T-cell (primary cell): ENCODE results near the gene BPI. TPM values are rescaled to one million over a fixed set of nuclear protein-coding genes. Genes with fewer than 3 reads are reported as not detected.

Source experiments
- ATAC-seq, 4 experiments: fragments of 200-7000 bp in 3 of 4; fragments of 150-1000 bp in 1 of 4; cut with Tn5 transposase; replicated peaks in 1 of 4; 1 replicate in 3 of 4; 2 replicates in 1 of 4; pipeline ENCODE4 v1.10.0; 2021; ENCODE audit warnings: moderate library complexity in 3 of 4, mild to moderate bottlenecking in 2 of 4, moderate number of reproducible peaks in 1 of 4
- CTCF ChIA-PET, 2 donors: fragments of 300-600 bp; sonication (Branson Sonifier 250); formaldehyde crosslinking; loops; one replicate each; lab custom pipeline; 2022; ENCODE audit warnings: antibody characterized with exemption in 2 of 2; lab: Charles Lee
- POLR2A ChIA-PET, 2 donors: fragments of 300-600 bp; sonication (Branson Sonifier 250); formaldehyde crosslinking; loops; one replicate each; lab custom pipeline; 2022; ENCODE audit warnings: antibody characterized with exemption in 2 of 2; lab: Charles Lee
- DNase-seq, 35 experiments: peaks; one replicate each; pipeline versions ENCODE4 v3.0.0 to v3.0.0-alpha.2; 2013 to 2023
- H3K27ac ChIP-seq: one replicate; pipeline ENCODE4 v1.5.1; 2013; ENCODE audit warnings: low read length
- H3K27me3 ChIP-seq, 2 experiments: replicated peaks in 1 of 2; 1 replicate in 1 of 2; 2 replicates in 1 of 2; pipeline versions ENCODE4 v1.6.1 to v1.7.0; 2013; ENCODE audit warnings: low read length in 1 of 2, mixed read lengths in 1 of 2; ENCODE audit not compliant: control insufficient read depth in 2 of 2, insufficient read depth in 2 of 2; ENCODE audit errors: extremely low read depth in 1 of 2
- H3K36me3 ChIP-seq, 2 donors: 1 replicate in 1 of 2; 2 replicates in 1 of 2; pipeline versions ENCODE4 v1.6.1 to v1.7.0; 2013; ENCODE audit warnings: low read length in 1 of 2; ENCODE audit not compliant: control insufficient read depth in 2 of 2, insufficient read depth in 1 of 2; ENCODE audit errors: extremely low read depth in 1 of 2
- H3K4me1 ChIP-seq, 2 experiments: 1 replicate in 1 of 2; 2 replicates in 1 of 2; pipeline versions ENCODE4 v1.6.1 to v1.7.0; 2013; ENCODE audit warnings: low read length in 2 of 2, mixed read lengths in 1 of 2; ENCODE audit not compliant: insufficient read depth in 2 of 2, control insufficient read depth in 1 of 2; ENCODE audit errors: extremely low read depth in 1 of 2
- H3K4me3 ChIP-seq, 2 donors: 1 replicate in 1 of 2; 2 replicates in 1 of 2; pipeline versions ENCODE4 v1.5.1 to v1.7.0; 2013; ENCODE audit warnings: mild to moderate bottlenecking in 2 of 2, low read length in 1 of 2, moderate library complexity in 1 of 2; ENCODE audit not compliant: control insufficient read depth in 1 of 2; ENCODE audit errors: extremely low read depth in 1 of 2
- H3K9me3 ChIP-seq: 2 replicates; pipeline ENCODE4 v1.7.0; 2013
- H3K27ac Mint-ChIP-seq, 2 donors: one replicate each; pipeline ENCODE4 v1.8.0; 2020 to 2021; ENCODE audit warnings: mild to moderate bottlenecking in 2 of 2, mixed read lengths in 2 of 2
- H3K27me3 Mint-ChIP-seq, 2 donors: one replicate each; pipeline ENCODE4 v1.8.0; 2021 to 2022; ENCODE audit warnings: mixed read lengths in 2 of 2
- H3K36me3 Mint-ChIP-seq: one replicate; pipeline ENCODE4 v1.8.0; 2021; ENCODE audit warnings: mixed read lengths
- H3K4me1 Mint-ChIP-seq, 3 donors: one replicate each; pipeline ENCODE4 v1.8.0; 2020 to 2022; ENCODE audit warnings: mixed read lengths in 3 of 3, mild to moderate bottlenecking in 1 of 3
- H3K4me3 Mint-ChIP-seq, 3 donors: one replicate each; pipeline ENCODE4 v1.8.0; 2020 to 2022; ENCODE audit warnings: mild to moderate bottlenecking in 3 of 3, mixed read lengths in 3 of 3, moderate library complexity in 3 of 3
- H3K9me3 Mint-ChIP-seq, 3 donors: one replicate each; pipeline ENCODE4 v1.8.0; 2020 to 2022; ENCODE audit warnings: mixed read lengths in 3 of 3
- WGBS: methylation state at CpG from one replicate; pipeline ENCODE4 v1.1.5; 2013; ENCODE audit warnings: missing lambda C conversion rate; ENCODE audit not compliant: insufficient coverage; 5-methylcytosine and 5-hydroxymethylcytosine counted together
- total RNA-seq, 35 experiments: library from RNA in 6 of 35; stranded (reverse) in 6 of 35; fragments of 120-200 nt in 1 of 35; gene quantifications; one replicate each; pipeline versions ENCODE4 v1.2.1 to v1.2.4 and lab custom pipeline; 2013 to 2026

BPI gene
- total RNA-seq, 5 donors from 2014 or later (not counting 1 experiment from before 2014, with no cell fraction given): not detected

- Histone ChIP-seq H3K36me3 (no peaks in the 10 kb centered on the region), H3K27me3 (peaks cover 0 to 8% of the 10 kb centered on the region in 2 experiments), H3K27ac (no peak overlapping the region), H3K4me1 (no peaks in the 10 kb centered on the region), H3K4me3 (no peak overlapping the region), H3K9me3 (no peaks in the 10 kb centered on the region)
- ChIA-PET POLR2A (no interaction called here), CTCF (no interaction called here)
- DNase-seq (no peak), ATAC-seq (no peak)
- H3K36me3 Mint-ChIP-seq: no peaks in the 10 kb centered on the region
- 67% methylated on average over 5 of the region's 5 CpGs for WGBS
- no peaks in the 10 kb centered on the region for H3K9me3 Mint-ChIP-seq
- no peak overlapping the region for H3K4me3 Mint-ChIP-seq
- no peak overlapping the region for H3K27ac Mint-ChIP-seq
- H3K27me3 Mint-ChIP-seq: peaks cover 2 to 13% of the 10 kb centered on the region in 2 donors
- peaks cover 0 to 2% (median 0%) of the 10 kb centered on the region in 3 donors for H3K4me1 Mint-ChIP-seq
These were observed 45.9 kb downstream of the BPI start for GRCh38 chr20:38349856-38350255.

GRCh38 chr20:38350879-38351775 is 47.2 kb downstream of the BPI start:
- no peak for ATAC-seq
- Mint-ChIP-seq H3K4me1 (peaks cover 0 to 2% (median 0%) of the 10 kb centered on the region in 3 donors), H3K36me3 (no peaks in the 10 kb centered on the region), H3K27me3 (peaks cover 2 to 13% of the 10 kb centered on the region in 2 donors), H3K9me3 (no peaks in the 10 kb centered on the region), H3K4me3 (no peak overlapping the region), H3K27ac (no peak overlapping the region)
- CTCF ChIA-PET: no interaction called here
- Histone ChIP-seq H3K4me3 (no peak overlapping the region), H3K36me3 (no peaks in the 10 kb centered on the region), H3K27ac (no peak overlapping the region), H3K9me3 (no peaks in the 10 kb centered on the region), H3K4me1 (no peaks in the 10 kb centered on the region), H3K27me3 (peaks cover 0 to 8% of the 10 kb centered on the region in 2 experiments)
- no peak for DNase-seq
- 81% methylated on average over 7 of the region's 15 CpGs for WGBS
- POLR2A ChIA-PET: no interaction called here

GRCh38 chr20:38353316-38353715 is 49.4 kb downstream of the BPI start:
- ChIA-PET CTCF (interaction anchor here in 1 of 2 donors (0.7 kb wide), 1 partner anchor 47 kb away, joined by 8 read pairs; no protein-coding TSS in a partner anchor), POLR2A (no interaction called here)
- H3K4me3 ChIP-seq: no peak overlapping the region
- H3K27me3 Mint-ChIP-seq: peaks cover 0 to 7% of the 10 kb centered on the region in 2 donors
- H3K36me3 Mint-ChIP-seq: no peaks in the 10 kb centered on the region
- no peak overlapping the region for H3K4me3 Mint-ChIP-seq
- no peaks in the 10 kb centered on the region for H3K4me1 ChIP-seq
- no peak overlapping the region for H3K27ac Mint-ChIP-seq
- no peaks in the 10 kb centered on the region for H3K9me3 ChIP-seq
- H3K27me3 ChIP-seq: no peaks in the 10 kb centered on the region
- H3K27ac ChIP-seq: no peak overlapping the region
- DNase-seq (no peak), ATAC-seq (no peak)
- H3K36me3 ChIP-seq: no peaks in the 10 kb centered on the region
- peaks cover 0 to 2% (median 0%) of the 10 kb centered on the region in 3 donors for H3K4me1 Mint-ChIP-seq
- H3K9me3 Mint-ChIP-seq: no peaks in the 10 kb centered on the region
- 75% methylated on average over 2 of the region's 7 CpGs for WGBS

GRCh38 chr20:38354227-38354626 is 50.3 kb downstream of the BPI start:
- H3K9me3 Mint-ChIP-seq: no peaks in the 10 kb centered on the region
- H3K4me3 ChIP-seq: no peak overlapping the region
- H3K27ac ChIP-seq: no peak overlapping the region
- H3K4me3 Mint-ChIP-seq: no peak overlapping the region
- H3K4me1 ChIP-seq: no peaks in the 10 kb centered on the region
- ChIA-PET POLR2A (no interaction called here), CTCF (no interaction called here)
- no peak overlapping the region for H3K27ac Mint-ChIP-seq
- H3K27me3 ChIP-seq: no peaks in the 10 kb centered on the region
- no peaks in the 10 kb centered on the region for H3K36me3 ChIP-seq
- H3K27me3 Mint-ChIP-seq: peaks cover 0 to 7% of the 10 kb centered on the region in 2 donors
- H3K4me1 Mint-ChIP-seq: peaks cover 0 to 2% (median 0%) of the 10 kb centered on the region in 3 donors
- no peaks in the 10 kb centered on the region for H3K9me3 ChIP-seq
- WGBS: 96% methylated on average over 10 of the region's 10 CpGs
- no peak for ATAC-seq
- DNase-seq: no peak
- H3K36me3 Mint-ChIP-seq: no peaks in the 10 kb centered on the region

GRCh38 chr20:38355161-38356012 is 51.4 kb downstream of the BPI start:
- H3K27me3 Mint-ChIP-seq: no peaks in the 10 kb centered on the region
- Histone ChIP-seq H3K27me3 (no peaks in the 10 kb centered on the region), H3K4me3 (no peak overlapping the region), H3K9me3 (no peaks in the 10 kb centered on the region), H3K27ac (no peak overlapping the region), H3K4me1 (no peaks in the 10 kb centered on the region), H3K36me3 (no peaks in the 10 kb centered on the region)
- ChIA-PET POLR2A (no interaction called here), CTCF (no interaction called here)
- no peak overlapping the region for H3K4me3 Mint-ChIP-seq
- H3K4me1 Mint-ChIP-seq: peaks cover 0 to 2% (median 0%) of the 10 kb centered on the region in 3 donors
- DNase-seq (no peak), ATAC-seq (no peak)
- no peak overlapping the region for H3K27ac Mint-ChIP-seq
- H3K36me3 Mint-ChIP-seq: no peaks in the 10 kb centered on the region
- H3K9me3 Mint-ChIP-seq: no peaks in the 10 kb centered on the region
- 94% methylated on average over 13 of the region's 18 CpGs for WGBS

GRCh38 chr20:38357653-38358207 is 53.8 kb downstream of the BPI start:
- peaks cover 0 to 5% of the 10 kb centered on the region in 2 experiments for H3K27me3 ChIP-seq
- no peaks in the 10 kb centered on the region for H3K9me3 ChIP-seq
- H3K27ac ChIP-seq: no peak overlapping the region
- H3K27me3 Mint-ChIP-seq: no peaks in the 10 kb centered on the region
- H3K36me3 ChIP-seq: no peaks in the 10 kb centered on the region
- no peak for DNase-seq
- WGBS: 43% methylated on average over 5 of the region's 7 CpGs
- ChIA-PET CTCF (interaction anchor here in 1 of 2 donors (0.6 kb wide), 1 partner anchor 26 kb away, joined by 3 read pairs; no protein-coding TSS in a partner anchor), POLR2A (no interaction called here)
- ATAC-seq: no peak
- no peaks in the 10 kb centered on the region for H3K9me3 Mint-ChIP-seq
- H3K4me1 Mint-ChIP-seq: peaks cover 0 to 2% (median 0%) of the 10 kb centered on the region in 3 donors
- H3K4me3 Mint-ChIP-seq: no peak overlapping the region
- H3K27ac Mint-ChIP-seq: no peak overlapping the region
- H3K36me3 Mint-ChIP-seq: no peaks in the 10 kb centered on the region
- no peak overlapping the region for H3K4me3 ChIP-seq
- H3K4me1 ChIP-seq: no peaks in the 10 kb centered on the region
